Measurements from ENCODE around the gene INHBA.

The INHBA gene

DNA sequence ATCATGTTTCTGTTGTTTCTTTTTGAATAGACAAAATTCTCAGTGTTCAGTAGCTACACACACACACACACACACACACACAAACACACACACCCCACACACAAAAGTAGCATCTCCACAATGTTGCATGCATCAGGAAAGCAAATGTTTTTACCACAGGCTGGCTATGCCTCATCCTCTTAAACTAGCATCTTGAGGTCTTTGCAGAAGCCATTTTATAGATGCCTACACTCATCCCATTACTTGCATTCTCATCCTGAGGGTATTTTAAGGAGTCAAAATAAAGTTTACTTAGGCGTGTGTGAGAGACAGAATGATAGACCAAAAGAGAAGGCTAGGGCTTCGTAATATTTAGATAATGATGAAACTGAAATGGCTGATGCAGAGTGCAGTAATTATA is 7.9 kb upstream of the INHBA start:
- DNase-seq, result no peak

DNA sequence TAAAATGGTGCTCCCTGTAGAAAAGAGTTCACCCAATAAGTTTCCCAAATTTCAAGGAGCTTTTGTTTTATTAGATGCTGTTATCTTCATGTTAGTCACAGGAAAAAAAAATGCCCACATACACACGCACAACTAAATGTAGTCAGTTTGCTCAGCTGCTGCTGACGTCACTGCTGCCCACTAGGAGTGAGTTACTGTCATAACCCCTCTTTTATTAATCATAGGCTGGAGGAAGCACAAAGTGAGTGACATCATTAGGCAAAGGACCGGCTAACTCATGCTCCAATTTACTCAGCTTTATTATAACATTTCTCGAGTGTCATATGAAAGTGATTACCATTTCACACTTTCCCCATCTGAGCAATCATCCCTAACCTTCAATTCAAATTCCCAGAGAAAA is 6.7 kb upstream of the INHBA start:
- DNase-seq, result peak; percentile 97

DNA sequence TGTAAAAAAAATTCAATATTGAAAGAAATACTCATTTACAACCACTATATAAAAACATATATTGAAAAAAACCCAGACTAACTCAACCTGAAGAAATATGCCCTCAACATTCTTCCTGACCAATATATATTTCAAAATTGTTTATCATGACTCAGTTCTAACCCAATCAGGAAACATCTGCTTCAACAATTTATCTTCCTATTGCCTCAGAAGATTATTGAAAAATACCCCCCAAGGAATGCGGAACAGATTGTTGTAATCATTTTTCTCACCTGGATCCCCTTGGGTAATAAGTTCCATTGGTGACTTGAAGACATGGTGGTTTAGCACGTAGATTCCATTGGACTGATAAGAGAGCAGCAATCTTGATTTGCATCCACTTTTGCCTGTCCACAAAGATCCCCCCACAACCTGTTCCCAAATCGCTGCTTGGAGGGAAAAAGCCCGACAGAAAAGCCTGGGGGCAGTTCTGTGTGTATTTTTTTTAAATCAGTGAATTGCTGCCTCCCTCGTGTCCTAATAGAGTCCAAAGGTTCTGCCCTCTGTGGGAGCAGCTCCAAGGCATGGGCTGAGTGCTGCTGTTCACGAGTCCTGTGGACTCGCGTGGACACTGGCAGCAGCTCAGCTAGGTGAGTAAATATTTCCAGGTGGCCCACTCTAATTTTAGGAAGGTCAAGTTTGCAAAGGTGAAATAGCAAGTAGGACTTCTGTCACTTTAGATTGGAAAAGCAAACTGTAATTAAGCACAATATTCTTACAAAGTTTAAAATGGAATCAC is 5.9 kb upstream of the INHBA start:
- no peak for DNase-seq

DNA sequence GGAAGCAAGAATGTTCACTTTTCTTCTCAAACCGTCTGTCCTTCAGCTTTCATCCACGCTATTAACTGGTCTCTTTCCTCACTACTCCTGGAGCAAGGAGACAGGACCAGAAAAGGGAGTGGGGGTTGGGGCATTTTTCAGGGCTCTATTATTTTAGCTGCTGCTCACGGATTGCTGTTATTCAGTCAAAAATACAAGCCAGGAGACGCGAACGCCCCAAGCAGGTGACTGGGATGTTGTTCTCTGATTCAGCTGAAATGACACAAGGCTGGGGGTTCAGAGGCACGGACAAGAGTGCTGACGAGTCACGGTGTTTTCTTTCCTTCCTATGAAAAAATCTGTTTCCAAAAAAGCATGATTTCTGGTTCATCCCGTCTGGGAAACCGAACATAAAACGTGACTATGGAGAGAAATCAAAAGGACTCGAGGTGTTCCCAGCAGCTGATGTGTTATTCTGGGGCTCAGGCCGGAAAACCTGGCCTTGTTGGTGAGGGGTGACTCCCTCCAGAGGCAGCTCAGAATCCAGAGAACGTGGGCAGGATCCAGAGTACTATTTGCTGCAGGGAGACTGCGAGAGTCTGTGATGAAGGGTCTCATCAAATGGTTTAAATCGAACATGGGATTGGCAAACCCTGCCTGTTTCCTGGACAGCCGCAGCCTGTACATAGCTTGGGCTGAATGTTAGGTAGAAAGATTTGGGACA is 3.5 kb upstream of the INHBA start:
- DNase-seq, result no peak

DNA sequence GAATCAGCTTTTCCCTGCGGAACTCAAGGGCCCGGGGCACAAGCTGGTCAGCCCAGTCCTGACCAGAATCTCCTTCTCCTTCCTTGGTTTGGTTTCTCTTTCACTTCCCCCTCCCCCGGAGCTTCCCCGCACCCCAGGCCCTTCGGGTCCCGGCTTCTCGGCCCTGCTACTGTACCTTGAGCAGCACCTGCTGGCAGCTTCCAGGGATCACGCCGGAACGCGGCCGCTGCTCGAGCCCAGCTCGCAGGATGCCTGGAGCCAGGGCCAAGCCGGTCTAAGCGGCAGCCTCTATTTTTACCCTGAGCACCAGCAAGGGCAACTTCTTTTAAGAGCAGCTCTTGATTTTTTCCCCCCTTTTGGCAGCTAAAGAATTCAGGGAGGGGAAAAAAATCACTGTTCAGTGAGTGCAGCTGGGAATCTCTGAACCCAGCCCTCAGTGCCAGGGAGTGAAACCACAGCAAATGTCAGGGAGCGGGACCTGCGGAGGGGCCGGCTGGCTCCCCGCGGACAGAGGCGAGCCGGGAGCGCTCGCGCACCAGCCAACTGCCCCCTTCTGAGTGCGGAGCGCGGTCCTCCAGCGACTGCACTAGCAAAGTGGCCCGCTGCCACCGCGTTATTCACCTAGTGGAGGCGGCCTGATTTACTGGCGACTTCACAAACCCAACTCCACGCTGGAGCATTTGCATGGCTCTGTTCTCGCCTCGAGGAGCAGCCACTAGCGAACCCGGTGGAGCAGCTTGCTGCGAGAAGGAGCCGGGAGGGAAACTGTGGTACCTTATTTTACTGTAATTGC is 2.4 kb upstream of the INHBA start:
- peak; percentile 94 for DNase-seq

DNA sequence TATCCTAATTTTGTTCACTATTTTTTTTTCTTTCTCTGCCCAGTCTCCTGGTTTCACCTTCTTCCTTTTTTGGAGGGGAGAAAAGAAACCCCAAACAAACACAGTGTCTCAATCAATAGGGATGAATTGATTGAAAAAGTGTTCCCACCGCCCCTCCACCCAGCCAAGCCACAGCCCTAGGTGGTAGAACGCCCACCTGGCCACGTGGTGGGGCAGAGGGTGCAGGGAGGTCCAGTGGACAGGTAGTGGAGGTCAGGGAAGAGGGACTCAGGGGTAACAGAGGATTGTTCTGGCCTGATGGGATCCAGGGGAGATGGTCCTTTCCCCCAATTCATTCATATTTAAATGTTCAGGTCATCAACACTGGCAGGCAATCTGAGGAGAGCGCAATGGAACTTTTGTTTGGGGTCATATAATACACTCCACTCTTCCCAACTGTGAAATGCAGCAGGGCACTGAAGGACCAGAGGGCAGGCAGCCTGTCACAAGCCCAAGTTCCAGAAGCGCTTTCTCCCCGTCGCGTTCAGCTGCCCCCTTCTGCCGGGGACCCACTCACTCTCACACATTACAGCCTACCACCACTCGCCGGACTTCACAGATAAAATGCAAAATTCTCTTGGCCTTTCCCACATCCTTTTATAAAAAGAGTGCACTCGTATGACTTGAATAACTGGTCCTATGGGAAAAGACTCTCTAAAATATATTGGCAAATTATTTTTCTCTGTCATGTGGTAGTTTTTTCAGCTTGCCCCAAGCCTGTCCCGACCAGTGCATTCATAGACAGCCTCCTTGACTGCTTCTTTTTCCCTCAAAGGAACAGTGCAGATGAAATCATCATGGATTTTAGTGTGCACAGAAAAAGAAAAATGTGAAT is 1.6 kb downstream of the INHBA start:
- DNase-seq, result no peak

DNA sequence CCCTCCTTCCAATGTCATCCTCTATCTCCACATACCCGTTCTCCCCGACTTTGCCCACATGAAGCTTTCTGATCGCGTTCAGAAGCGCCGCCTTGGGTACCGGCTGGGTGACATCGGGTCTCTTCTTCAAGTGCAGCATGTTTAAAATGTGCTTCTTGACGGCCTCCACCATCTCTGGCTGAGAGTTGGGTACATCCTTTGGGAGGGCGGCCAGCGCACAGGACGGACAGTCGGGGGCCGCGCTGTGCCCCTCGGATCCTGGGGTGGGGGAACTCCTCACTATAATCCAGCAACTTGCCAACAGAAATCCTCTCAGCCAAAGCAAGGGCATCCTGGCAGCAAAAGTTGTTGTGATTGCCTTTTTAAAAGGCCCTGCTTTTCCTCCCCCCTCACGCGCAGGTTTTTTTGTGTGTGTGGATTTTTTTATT is 2.8 kb downstream of the INHBA start:
- no peak for DNase-seq

DNA sequence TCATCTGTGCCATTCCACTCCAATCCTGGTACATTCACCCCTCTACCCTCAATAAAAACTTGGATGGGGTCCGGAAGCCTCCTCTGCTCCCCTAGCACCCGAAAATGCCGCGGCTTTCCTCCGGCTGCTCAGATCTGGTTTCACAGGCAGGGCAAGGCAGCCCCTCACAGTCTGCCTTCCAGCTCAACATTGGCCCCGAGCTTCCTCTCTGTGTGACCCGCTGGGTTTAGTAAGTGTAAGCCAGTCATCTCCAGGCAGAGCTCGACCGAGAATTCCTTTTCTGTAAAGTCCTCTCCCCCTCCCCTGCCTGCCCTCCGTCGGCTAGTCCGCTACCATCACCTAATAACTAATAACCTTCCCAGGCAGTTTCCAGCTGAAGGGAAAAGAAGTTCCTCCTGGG is 3.4 kb downstream of the INHBA start:
- DNase-seq, result peak; percentile 40

DNA sequence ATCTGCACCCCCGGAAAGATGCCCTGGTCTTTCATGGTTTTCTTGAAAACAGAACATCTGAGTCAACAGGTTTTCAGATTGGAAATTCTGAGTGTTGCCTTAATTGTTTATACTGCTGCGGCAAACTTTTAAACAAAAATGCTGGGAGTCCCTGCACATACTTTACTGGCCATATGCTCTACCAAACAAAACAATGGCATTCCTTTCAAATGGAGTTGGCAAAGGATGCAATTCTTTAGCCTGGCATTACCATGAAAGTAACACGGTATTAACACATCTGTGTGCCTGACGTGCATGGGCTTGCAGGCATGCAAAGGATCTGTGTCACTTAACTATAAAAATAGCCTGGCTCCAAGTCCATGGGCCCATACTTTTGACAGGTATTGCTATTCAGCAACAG is 4.2 kb downstream of the INHBA start:
- no peak for DNase-seq

DNA sequence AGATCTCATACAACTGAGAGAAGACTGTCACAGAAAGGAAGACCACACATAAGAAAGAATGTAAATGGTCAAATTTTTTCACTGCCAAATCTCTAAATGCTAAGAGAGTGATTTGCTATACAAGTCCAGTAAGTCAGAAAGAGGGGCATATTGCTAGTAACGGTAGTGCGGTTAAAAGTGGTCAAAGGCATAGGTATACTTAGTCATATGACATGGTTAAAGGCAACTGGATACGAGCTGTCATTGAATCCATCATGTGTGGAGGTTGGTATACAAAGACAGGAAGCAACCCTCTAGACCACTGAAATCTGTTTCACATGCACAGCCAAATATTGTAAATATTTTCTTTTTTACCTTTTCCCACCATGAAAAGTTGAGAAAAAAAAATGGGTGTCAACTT is 4.8 kb downstream of the INHBA start:
- DNase-seq, result no peak

DNA sequence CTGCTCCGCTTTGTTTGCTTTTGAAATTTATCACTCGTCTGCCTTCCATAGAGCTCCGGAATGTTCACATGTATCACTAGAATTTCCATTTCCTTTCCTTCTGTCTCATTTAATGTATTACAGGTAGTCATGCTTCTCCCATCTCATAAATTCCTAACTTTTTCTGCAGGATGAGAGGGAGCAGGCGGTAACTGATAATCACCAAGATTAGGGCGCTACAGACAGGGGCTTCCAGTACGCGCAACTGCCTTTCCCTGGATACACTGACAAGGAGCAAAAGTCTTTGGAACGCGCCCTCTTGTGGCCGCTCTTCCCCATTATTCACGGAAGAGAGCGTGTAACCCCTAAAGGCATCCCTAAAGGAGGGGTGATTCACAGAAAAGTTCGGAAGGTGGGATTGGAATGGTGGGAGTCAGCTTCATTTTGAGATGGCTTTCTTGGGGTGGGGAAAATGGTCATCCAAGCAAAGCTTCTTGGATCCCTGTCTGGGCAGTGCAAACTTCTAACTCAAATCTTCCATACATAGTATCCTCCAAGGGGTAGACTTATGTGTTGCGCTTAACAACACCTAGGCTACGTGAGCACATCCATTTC is 6.5 kb downstream of the INHBA start:
- peak; percentile 74 for DNase-seq

DNA sequence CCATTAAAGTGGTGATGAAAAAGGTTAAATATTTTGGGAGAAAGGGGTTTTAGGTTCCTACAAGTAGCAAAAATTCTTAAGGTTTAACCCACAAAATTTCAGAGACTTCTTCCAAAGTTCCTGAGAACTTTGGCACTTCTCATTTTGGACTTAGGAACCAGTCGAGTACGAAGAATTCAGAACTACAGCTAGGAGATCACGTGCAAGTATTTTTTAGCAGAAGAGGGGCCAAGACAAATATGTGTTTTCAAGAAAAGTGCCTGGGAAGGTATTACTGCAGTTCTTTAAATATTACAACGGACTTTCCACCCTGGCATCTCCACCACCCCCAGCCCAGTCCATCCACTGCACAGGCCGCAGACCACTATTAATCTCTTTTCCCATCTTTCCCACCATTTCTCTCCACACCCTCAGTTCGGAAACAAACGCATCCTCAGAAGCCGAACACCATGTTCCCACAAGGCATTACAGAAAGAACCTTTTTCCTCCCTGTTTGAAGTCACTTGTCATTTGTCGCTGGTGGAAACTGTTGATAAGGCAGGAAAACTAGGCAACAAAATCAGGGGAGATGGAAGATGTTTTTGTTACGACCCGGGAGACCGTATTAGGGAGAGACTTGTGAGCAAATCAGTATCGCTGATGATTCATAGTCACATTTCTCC is 7.1 kb downstream of the INHBA start:
- no peak for DNase-seq

DNA sequence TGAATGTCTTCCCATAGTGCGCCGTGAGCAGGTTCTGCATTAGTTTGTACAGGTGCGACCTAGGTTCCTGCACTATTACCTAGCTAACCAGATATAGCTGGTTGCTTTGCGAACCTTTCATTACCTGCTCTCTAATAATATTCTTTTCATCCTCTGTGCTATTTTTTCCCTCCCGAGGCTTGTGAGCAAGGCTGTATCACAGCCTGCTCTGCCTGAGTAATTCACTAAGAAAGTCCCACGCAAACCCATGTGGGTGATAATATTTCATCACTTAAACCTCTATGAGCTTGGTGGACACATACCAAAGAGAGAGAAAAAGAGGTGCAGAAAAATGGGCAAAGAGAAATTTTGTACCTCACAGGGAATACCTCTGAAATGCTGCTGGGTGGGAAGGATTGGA is 8.4 kb downstream of the INHBA start:
- DNase-seq, result no peak

DNA sequence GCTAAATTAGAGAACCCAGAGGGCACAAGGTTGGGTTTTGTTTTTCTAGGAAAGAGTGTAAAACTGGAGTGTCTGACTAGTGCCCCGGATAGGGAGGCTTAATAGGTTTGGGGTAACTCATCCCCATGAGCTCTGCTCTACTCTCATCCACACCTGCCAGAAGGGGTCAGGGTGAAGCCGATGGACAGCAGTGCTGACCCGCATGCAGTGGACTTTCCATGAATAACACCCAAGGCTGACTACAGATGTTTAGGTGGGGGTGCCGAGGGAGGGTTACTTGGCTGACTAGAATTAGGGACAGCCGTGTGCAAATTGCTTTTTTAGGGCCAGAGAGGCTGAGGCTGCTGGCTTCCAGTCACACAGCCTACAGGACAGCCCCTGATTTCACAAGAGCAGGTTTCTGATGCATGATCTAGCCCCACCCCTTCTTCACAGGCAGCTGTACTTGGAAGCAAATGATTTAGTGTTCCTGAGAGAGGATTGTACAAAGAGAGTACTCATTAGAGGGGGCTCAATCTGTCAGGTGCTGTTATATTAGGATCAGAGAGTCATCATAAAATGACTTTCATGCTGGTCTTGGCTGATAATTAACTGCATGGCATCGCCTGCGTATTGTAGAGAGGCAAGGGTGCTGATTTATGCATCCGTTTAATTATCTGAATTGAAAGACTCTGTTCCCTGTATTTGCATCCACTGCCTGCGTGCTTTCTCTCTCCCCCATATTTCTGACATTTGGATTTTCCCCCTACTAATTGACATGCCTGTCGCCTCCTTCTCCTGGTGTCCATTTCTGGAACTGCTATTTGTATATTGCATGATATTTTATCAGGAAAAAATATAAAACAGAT is 9.5 kb downstream of the INHBA start:
- peak; percentile 71 for DNase-seq

DNA sequence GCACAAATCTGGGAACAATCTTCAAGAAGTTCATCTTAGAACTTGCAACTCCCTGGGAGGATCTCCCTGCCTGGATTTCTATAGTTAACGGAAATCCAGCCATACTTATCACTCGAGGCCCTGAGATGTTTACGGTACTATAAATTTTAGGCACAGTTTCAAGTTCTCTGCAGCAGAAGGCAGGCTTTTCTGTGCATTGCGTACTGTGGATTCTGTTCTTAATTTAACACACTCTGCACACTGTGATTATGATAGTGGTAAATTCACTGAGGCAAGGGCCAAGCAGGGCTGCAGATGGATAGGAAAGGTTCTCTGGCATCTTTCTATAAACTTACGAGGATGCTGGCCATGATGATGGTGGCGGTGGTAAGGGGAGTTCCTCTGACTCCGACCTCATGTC is 10.6 kb downstream of the INHBA start:
- no peak for DNase-seq

DNA sequence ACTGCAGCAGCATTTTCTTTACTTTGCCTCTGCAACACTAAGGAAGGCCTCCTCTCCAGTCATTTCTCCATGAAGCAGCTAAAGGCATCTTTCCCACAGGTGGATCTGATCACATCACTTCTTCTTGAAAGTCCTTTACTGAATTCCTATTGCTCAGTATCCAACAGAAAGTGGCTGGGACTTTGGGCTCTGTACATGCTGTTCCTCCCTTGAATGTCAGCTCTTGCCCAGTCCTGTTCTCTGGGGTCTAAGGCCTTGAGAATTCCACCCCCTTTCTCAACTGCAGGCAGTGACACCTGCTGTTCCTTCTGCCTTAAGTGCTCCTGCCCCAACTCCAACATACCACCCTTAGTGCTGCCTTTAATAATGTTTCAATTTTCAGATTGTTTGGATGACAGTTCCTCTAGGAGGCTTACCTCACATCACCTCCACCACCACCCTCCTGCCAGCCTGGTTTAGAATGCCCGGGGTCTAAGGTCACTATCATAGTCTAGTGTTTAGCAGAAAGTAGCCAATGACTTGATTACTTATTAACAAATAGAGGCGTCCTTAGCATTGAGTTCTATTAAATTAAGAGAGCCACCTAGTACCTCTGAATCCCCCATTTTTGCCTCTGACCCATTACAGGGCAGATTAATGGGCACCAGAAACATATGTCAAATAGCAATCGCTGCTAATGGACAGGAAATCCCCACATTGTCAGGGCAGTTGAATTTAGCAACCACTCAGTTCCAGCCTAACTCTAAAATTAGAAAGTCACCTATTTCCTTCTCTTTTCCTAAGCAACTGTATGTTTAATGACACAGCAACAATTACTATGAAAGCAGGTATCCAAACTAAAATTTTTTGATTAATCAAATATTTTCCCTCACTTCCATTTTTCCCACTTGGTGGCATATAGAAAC is 11.4 kb downstream of the INHBA start:
- DNase-seq, result no peak

DNA sequence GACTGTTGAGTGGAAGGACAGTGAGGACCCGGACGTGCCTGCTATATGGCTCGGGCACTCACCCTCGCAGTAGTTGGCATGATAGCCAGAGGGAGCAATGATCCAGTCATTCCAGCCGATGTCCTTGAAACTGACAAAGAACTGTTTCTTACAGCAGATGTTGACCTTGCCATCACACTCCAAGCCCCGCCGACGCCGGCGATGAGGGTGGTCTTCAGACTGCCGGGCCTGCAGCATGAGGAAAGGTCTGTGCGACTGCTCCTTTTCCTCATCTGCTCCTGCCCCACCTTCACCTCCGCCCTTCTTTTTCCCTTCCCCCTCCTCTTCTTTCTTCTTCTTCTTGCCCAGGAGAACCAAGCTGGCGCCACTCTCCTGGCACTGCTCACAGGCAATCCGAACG is 13.1 kb downstream of the INHBA start:
- DNase-seq, result no peak

DNA sequence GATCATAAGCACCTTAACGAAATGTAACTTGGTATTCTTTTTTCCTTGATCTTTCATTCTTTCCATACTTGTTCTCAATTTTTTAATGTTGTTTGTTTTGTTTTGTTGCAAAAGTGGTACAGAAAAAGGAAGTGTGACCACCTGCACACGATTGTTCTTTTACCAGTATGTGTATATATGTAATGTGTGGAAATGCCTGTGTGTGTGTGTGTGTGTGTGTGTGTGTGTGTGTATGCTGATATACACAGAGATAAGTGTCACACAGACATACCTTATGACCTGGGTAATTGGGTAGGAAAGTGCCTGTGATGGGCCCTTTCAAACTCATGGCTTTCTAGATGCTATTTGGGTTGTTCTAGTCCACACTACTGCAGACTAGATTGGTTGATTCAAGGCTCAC is 14.0 kb downstream of the INHBA start:
- no peak for DNase-seq

DNA sequence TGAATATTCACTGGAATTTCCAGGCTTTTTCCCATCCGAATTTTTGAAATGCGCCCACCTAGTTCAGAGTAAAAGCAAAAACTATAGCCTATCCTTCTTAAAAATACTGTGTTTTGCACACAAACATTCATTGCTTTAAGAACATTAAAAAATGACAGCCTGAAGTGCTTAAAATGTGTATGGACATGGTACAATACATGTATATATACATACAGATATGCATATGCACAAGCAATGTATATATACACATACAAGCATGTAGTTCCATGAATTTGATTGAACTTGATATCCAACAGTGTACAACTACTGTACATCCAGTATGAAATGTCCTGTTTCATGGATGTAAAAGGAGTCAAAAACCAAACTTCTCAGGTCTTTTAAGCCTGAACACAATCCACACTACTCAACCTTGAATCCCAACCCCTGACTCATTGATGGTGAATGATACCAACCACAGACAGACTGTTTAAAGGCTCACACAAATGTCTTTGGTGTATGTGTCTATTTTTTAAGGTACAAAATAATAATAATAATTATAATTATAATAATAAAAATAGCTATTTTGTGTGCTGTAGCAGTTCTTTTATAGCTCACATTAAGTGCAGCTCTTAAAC is 14.8 kb downstream of the INHBA start:
- DNase-seq, result no peak
